ENCODE results near the gene PNPLA5.

DNA sequence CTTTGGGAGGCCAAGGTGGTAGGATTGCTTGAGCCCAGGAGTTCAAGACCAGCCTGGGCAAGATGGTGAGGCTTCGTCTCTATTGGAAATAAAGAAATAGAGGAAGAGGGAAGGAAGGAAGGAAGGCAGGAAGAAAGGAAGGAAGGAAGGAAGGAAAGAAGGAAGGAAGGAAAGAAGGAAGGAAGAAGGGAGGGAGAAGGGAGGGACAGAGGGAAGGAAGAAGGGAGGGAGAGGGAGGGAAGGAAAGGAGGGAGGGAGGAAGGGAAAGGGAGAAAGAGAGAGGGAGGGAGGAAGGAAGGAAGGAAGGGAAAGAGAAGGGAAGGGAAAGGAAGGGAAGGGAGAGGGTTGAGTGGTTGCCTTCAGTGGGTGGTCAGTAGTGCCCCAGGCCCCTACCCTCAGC lies 17.9 kb upstream of the PNPLA5 start:
- TF ChIP-seq, protein P1, sequence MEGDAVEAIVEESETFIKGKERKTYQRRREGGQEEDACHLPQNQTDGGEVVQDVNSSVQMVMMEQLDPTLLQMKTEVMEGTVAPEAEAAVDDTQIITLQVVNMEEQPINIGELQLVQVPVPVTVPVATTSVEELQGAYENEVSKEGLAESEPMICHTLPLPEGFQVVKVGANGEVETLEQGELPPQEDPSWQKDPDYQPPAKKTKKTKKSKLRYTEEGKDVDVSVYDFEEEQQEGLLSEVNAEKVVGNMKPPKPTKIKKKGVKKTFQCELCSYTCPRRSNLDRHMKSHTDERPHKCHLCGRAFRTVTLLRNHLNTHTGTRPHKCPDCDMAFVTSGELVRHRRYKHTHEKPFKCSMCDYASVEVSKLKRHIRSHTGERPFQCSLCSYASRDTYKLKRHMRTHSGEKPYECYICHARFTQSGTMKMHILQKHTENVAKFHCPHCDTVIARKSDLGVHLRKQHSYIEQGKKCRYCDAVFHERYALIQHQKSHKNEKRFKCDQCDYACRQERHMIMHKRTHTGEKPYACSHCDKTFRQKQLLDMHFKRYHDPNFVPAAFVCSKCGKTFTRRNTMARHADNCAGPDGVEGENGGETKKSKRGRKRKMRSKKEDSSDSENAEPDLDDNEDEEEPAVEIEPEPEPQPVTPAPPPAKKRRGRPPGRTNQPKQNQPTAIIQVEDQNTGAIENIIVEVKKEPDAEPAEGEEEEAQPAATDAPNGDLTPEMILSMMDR (conservative IDR thresholded peaks at IDR 0.05): no peak
- no peak for TF ChIP-seq EZH2 (IDR thresholded peaks at IDR 0.05; ENCODE audit: low read depth)
